WTC11 (cell line): ENCODE results near the gene LSM4.

Experiments
- JUN ChIP-seq: sonication (generic); formaldehyde crosslinking; IDR thresholded peaks from 2 replicates; pipeline ENCODE4 v1.8.0; 2023; ENCODE audit warnings: mild to moderate bottlenecking, missing genetic modification reagents
- SP1 ChIP-seq: sonication (generic); formaldehyde crosslinking; conservative IDR thresholded peaks from 2 replicates; pipeline ENCODE4 v1.8.1; 2022; ENCODE audit warnings: missing genetic modification reagents
- TF ChIP-seq, protein P1 (sequence below): fragments of 200-600 bp; IDR thresholded peaks from 2 replicates; pipeline ENCODE4 v1.8.0; 2022; ENCODE audit warnings: antibody characterized with exemption
- TF ChIP-seq, protein P2 (sequence below): sonication (generic); formaldehyde crosslinking; conservative IDR thresholded peaks from 2 replicates; pipeline ENCODE4 v1.8.1; 2022; ENCODE audit warnings: mild to moderate bottlenecking, missing genetic modification reagents
- TF ChIP-seq, protein P3 (sequence below): sonication (generic); formaldehyde crosslinking; IDR thresholded peaks from 2 replicates; pipeline ENCODE4 v1.8.0; 2022; ENCODE audit warnings: missing genetic modification reagents
- TF ChIP-seq, protein P4 (sequence below): sonication (generic); formaldehyde crosslinking; IDR thresholded peaks from 2 replicates; pipeline ENCODE4 v1.8.1; 2022; ENCODE audit warnings: low read depth, mild to moderate bottlenecking, moderate library complexity, missing genetic modification reagents, borderline replicate concordance
- TF ChIP-seq, protein P5 (sequence below): sonication (generic); formaldehyde crosslinking; IDR thresholded peaks from 2 replicates; pipeline ENCODE4 v1.8.1; 2023; ENCODE audit warnings: mild to moderate bottlenecking, missing genetic modification reagents, moderate library complexity
- TF ChIP-seq, protein P6 (sequence below): sonication (generic); formaldehyde crosslinking; IDR thresholded peaks from 2 replicates; pipeline ENCODE4 v1.8.1; 2022; ENCODE audit warnings: low read depth, missing genetic modification reagents, borderline replicate concordance
- TF ChIP-seq, protein P7 (sequence below): sonication (generic); formaldehyde crosslinking; IDR thresholded peaks from 2 replicates; pipeline ENCODE4 v1.8.1; 2022; ENCODE audit warnings: mild to moderate bottlenecking, missing genetic modification reagents, moderate library complexity, borderline replicate concordance

DNA sequence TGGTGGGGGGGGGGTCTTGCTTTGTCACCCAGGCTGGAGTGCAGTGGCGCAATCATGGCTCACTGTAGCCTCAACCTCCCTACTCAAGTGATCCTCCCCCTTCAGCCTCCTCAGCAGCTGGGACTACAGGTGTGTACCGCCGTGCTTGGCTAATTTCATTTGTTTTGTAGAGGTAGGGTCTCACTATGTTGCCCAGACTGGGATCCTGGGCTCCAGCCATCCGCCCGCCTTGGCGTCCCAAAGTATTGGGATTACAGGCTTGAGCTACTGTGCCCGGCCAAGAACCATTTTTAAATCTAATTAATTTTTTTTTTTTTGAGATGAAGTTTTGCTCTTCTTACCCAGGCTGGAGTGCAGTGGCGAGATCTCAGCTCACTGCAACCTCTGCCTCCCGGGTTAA lies 23.2 kb downstream of the LSM4 start:
- TF ChIP-seq, protein P1, sequence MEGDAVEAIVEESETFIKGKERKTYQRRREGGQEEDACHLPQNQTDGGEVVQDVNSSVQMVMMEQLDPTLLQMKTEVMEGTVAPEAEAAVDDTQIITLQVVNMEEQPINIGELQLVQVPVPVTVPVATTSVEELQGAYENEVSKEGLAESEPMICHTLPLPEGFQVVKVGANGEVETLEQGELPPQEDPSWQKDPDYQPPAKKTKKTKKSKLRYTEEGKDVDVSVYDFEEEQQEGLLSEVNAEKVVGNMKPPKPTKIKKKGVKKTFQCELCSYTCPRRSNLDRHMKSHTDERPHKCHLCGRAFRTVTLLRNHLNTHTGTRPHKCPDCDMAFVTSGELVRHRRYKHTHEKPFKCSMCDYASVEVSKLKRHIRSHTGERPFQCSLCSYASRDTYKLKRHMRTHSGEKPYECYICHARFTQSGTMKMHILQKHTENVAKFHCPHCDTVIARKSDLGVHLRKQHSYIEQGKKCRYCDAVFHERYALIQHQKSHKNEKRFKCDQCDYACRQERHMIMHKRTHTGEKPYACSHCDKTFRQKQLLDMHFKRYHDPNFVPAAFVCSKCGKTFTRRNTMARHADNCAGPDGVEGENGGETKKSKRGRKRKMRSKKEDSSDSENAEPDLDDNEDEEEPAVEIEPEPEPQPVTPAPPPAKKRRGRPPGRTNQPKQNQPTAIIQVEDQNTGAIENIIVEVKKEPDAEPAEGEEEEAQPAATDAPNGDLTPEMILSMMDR, result no peak
- TF ChIP-seq, protein P2, sequence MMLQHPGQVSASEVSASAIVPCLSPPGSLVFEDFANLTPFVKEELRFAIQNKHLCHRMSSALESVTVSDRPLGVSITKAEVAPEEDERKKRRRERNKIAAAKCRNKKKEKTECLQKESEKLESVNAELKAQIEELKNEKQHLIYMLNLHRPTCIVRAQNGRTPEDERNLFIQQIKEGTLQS, result no peak
- TF ChIP-seq, protein P3, sequence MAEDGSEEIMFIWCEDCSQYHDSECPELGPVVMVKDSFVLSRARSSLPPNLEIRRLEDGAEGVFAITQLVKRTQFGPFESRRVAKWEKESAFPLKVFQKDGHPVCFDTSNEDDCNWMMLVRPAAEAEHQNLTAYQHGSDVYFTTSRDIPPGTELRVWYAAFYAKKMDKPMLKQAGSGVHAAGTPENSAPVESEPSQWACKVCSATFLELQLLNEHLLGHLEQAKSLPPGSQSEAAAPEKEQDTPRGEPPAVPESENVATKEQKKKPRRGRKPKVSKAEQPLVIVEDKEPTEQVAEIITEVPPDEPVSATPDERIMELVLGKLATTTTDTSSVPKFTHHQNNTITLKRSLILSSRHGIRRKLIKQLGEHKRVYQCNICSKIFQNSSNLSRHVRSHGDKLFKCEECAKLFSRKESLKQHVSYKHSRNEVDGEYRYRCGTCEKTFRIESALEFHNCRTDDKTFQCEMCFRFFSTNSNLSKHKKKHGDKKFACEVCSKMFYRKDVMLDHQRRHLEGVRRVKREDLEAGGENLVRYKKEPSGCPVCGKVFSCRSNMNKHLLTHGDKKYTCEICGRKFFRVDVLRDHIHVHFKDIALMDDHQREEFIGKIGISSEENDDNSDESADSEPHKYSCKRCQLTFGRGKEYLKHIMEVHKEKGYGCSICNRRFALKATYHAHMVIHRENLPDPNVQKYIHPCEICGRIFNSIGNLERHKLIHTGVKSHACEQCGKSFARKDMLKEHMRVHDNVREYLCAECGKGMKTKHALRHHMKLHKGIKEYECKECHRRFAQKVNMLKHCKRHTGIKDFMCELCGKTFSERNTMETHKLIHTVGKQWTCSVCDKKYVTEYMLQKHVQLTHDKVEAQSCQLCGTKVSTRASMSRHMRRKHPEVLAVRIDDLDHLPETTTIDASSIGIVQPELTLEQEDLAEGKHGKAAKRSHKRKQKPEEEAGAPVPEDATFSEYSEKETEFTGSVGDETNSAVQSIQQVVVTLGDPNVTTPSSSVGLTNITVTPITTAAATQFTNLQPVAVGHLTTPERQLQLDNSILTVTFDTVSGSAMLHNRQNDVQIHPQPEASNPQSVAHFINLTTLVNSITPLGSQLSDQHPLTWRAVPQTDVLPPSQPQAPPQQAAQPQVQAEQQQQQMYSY (CRISPR knock-in tag), result no peak
- TF ChIP-seq, protein P4, sequence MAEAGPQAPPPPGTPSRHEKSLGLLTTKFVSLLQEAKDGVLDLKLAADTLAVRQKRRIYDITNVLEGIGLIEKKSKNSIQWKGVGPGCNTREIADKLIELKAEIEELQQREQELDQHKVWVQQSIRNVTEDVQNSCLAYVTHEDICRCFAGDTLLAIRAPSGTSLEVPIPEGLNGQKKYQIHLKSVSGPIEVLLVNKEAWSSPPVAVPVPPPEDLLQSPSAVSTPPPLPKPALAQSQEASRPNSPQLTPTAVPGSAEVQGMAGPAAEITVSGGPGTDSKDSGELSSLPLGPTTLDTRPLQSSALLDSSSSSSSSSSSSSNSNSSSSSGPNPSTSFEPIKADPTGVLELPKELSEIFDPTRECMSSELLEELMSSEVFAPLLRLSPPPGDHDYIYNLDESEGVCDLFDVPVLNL (CRISPR knock-in tag), result no peak
- TF ChIP-seq, protein P5, sequence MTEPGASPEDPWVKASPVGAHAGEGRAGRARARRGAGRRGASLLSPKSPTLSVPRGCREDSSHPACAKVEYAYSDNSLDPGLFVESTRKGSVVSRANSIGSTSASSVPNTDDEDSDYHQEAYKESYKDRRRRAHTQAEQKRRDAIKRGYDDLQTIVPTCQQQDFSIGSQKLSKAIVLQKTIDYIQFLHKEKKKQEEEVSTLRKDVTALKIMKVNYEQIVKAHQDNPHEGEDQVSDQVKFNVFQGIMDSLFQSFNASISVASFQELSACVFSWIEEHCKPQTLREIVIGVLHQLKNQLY (CRISPR knock-in tag), result no peak
- TF ChIP-seq JUN (CRISPR knock-in tag) (no peak), SP1 (CRISPR knock-in tag) (no peak)
- TF ChIP-seq, protein P6, sequence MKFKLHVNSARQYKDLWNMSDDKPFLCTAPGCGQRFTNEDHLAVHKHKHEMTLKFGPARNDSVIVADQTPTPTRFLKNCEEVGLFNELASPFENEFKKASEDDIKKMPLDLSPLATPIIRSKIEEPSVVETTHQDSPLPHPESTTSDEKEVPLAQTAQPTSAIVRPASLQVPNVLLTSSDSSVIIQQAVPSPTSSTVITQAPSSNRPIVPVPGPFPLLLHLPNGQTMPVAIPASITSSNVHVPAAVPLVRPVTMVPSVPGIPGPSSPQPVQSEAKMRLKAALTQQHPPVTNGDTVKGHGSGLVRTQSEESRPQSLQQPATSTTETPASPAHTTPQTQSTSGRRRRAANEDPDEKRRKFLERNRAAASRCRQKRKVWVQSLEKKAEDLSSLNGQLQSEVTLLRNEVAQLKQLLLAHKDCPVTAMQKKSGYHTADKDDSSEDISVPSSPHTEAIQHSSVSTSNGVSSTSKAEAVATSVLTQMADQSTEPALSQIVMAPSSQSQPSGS, result no peak
- TF ChIP-seq, protein P7, sequence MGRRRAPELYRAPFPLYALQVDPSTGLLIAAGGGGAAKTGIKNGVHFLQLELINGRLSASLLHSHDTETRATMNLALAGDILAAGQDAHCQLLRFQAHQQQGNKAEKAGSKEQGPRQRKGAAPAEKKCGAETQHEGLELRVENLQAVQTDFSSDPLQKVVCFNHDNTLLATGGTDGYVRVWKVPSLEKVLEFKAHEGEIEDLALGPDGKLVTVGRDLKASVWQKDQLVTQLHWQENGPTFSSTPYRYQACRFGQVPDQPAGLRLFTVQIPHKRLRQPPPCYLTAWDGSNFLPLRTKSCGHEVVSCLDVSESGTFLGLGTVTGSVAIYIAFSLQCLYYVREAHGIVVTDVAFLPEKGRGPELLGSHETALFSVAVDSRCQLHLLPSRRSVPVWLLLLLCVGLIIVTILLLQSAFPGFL (CRISPR knock-in tag), result no peak
